GM13977 (cell line): ENCODE data around the gene MKX.

Source experiments
- DNase-seq: peaks from one replicate; pipeline ENCODE4 v3.0.0; 2012; ENCODE audit warnings: low spot score
- in situ Hi-C: fragments of 300-500 bp; cut with MboI; formaldehyde crosslinking; loops from one replicate; pipeline ENCODE4 v1.12.0; 2022; ENCODE audit warnings: low sequenced_read_pairs, low pct_unique_long_range_greater_than_20kb, mixed read lengths, inconsistent platforms; ENCODE audit not compliant: unreplicated experiment
- TF ChIP-seq, protein P1 (sequence below): IDR thresholded peaks from 2 replicates; pipeline ENCODE4 v1.5.1; 2012; ENCODE audit warnings: mild to moderate bottlenecking, control low read depth; ENCODE audit not compliant: insufficient read depth; ENCODE audit errors: extremely low read depth, missing control alignments

The MKX gene

DNA sequence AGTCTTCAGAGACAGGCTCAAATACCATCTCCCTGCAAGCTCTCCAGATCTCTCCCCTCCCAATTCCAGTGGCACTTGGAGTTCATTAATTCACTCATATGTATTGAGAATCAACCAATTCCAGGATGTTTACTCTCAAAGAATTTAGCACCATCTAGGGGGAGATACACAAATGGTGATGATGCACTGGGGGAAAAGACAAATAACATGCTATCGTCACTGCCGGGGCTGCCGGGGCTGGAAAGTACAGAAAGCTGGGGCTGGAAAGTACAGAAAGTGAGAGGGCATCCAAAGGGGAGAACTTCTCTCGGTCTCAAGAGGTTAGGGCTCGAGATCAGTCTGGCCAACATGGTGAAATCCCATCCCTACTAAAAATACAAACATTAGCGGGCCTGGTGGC, 118.7 kb downstream of the MKX start:
- TF ChIP-seq, protein P1, sequence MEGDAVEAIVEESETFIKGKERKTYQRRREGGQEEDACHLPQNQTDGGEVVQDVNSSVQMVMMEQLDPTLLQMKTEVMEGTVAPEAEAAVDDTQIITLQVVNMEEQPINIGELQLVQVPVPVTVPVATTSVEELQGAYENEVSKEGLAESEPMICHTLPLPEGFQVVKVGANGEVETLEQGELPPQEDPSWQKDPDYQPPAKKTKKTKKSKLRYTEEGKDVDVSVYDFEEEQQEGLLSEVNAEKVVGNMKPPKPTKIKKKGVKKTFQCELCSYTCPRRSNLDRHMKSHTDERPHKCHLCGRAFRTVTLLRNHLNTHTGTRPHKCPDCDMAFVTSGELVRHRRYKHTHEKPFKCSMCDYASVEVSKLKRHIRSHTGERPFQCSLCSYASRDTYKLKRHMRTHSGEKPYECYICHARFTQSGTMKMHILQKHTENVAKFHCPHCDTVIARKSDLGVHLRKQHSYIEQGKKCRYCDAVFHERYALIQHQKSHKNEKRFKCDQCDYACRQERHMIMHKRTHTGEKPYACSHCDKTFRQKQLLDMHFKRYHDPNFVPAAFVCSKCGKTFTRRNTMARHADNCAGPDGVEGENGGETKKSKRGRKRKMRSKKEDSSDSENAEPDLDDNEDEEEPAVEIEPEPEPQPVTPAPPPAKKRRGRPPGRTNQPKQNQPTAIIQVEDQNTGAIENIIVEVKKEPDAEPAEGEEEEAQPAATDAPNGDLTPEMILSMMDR, result no peak

DNA sequence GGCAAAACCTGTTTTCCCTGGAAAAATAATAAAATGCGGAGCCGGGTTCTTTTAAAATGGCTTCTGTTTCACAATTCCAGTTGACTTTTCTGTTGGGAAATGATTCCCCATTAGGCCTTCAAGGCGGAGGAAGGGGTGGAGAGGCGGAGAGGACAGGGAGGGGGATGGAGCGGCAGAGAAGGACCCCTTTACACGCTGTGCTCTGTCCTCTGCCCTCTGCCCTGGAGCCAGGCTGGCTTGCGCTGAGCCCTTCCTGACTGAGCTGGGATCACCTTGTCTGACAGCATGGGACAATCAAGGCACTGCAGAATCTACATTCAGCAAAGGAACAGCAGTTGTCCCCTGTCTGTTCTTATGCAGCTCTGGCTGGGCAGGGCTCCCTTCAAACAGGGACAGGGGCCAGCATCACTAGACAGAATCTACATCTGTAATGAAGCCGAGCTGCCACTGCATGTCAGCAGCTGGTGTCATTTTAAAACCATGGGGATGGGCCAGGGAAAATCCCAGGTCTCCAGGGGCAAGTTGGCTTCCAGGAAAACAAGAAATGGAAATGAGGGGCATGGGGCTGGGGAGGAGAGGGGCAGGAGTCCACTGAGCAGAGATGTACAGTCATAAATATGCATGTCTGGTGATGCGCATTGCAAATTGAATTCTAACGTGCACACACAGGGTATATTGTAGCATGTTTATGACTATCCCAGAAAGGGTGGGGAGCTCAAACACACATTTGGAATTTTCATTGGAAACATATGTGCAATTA, 120.0 kb downstream of the MKX start:
- TF ChIP-seq, protein P1, result no peak
- no peak for DNase-seq
- in situ Hi-C loops, result no loop called here

More for the DNA sequence above, 118.7 kb downstream of the MKX start:
- DNase-seq, result no peak
- in situ Hi-C loops, result no loop called here

DNA sequence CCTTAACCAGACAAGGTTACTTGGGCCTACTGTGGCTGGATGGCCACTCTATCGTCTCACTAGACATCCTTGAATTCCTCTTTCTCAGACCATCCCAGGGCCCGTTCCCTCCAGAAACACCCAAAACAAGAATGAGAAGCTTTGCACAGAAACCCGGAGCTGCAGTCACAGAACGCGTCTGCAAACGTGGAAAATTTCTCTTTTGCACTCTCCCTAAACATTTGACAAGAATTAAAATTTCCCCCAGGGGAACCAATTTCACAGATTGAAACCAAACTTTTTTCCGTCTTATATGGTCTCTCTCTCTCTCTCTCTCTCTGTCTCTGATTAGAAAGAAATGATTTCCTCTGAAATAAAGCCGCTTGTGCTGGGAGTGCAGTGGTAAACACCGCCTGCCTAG, 120.7 kb downstream of the MKX start:
- in situ Hi-C loops, result no loop called here
- no peak for DNase-seq
- TF ChIP-seq, protein P1, result no peak
